CD4-positive, alpha-beta T cell (primary cell): ENCODE results near the gene SAMD10. TPM values are rescaled to one million over a fixed set of nuclear protein-coding genes. Genes with fewer than 3 reads are reported as not detected.

Source experiments
- ATAC-seq: fragments of 200-7000 bp; cut with Tn5 transposase; one replicate; pipeline ENCODE4 v1.10.0; 2022; ENCODE audit warnings: mild to moderate bottlenecking; ENCODE audit not compliant: poor library complexity
- CTCF ChIA-PET: fragments of 350-600 bp; sonication (Branson Sonifier 250); formaldehyde crosslinking; loops from one replicate; lab custom pipeline; 2021; ENCODE audit warnings: antibody characterized with exemption, inconsistent platforms; lab: Charles Lee
- POLR2A ChIA-PET: fragments of 350-600 bp; sonication (Branson Sonifier 250); formaldehyde crosslinking; loops from one replicate; lab custom pipeline; 2021; ENCODE audit warnings: antibody characterized with exemption, inconsistent platforms; lab: Charles Lee
- DNase-seq, 14 experiments: peaks; one replicate each; pipeline ENCODE4 v3.0.0-alpha.2; 2013 to 2020; ENCODE audit warnings: mixed read lengths in 2 of 14
- H3K27ac ChIP-seq, 2 donors: one replicate each; pipeline versions ENCODE4 v1.5.1 to v1.7.0; 2013; ENCODE audit warnings: low read length in 2 of 2, low read depth in 1 of 2, mild to moderate bottlenecking in 1 of 2
- H3K27me3 ChIP-seq, 2 experiments: 1 replicate in 1 of 2; 2 replicates in 1 of 2; pipeline versions ENCODE4 v1.6.1 to v1.7.0; 2013; ENCODE audit warnings: low read length in 2 of 2, control low read depth in 1 of 2, mild to moderate bottlenecking in 1 of 2, moderate library complexity in 1 of 2; ENCODE audit not compliant: insufficient read depth in 2 of 2, control insufficient read depth in 1 of 2
- H3K36me3 ChIP-seq: one replicate; pipeline ENCODE4 v1.6.1; 2013; ENCODE audit warnings: low read length, control low read depth; ENCODE audit not compliant: insufficient read depth
- H3K4me1 ChIP-seq: one replicate; pipeline ENCODE4 v1.6.1; 2013; ENCODE audit warnings: low read length, control low read depth; ENCODE audit not compliant: insufficient read depth
- H3K4me3 ChIP-seq: one replicate; pipeline ENCODE4 v1.5.1; 2013; ENCODE audit warnings: mild to moderate bottlenecking, low read length, moderate library complexity
- H3K9me3 ChIP-seq, 2 experiments: 1 replicate in 1 of 2; 2 replicates in 1 of 2; pipeline versions ENCODE4 v1.6.1 to v1.7.0; 2013; ENCODE audit warnings: low read length in 2 of 2, mild to moderate bottlenecking in 2 of 2, control low read depth in 1 of 2, moderate library complexity in 1 of 2; ENCODE audit not compliant: control insufficient read depth in 1 of 2, insufficient read depth in 1 of 2
- H3K27ac Mint-ChIP-seq: one replicate; pipeline ENCODE4 v1.8.0; 2020; ENCODE audit warnings: mixed read lengths
- H3K27me3 Mint-ChIP-seq: one replicate; pipeline ENCODE4 v1.8.0; 2021; ENCODE audit warnings: mixed read lengths
- H3K36me3 Mint-ChIP-seq: one replicate; pipeline ENCODE4 v1.8.0; 2021; ENCODE audit warnings: low read depth, mixed read lengths
- H3K4me1 Mint-ChIP-seq: one replicate; pipeline ENCODE4 v1.8.0; 2021; ENCODE audit warnings: low read depth, mixed read lengths
- H3K4me3 Mint-ChIP-seq: one replicate; pipeline ENCODE4 v1.8.0; 2020; ENCODE audit warnings: mild to moderate bottlenecking, mixed read lengths
- H3K9me3 Mint-ChIP-seq: one replicate; pipeline ENCODE4 v1.8.0; 2020; ENCODE audit warnings: mixed read lengths
- intact Hi-C, 2 experiments: fragments of 100-400 bp; cut with DNase I in 1 of 2; cut with micrococcal nuclease in 1 of 2; formaldehyde crosslinking; loops; one replicate each; pipeline versions ENCODE4 v1.15.1 to v1.9.0; 2023 to 2025; cut with DNase I, micrococcal nuclease
- total RNA-seq, 174 experiments: library from RNA in 2 of 174; stranded (reverse) in 2 of 174; gene quantifications; one replicate each; pipeline ENCODE4 v1.2.3 and lab custom pipeline; 2021 to 2026
- TF ChIP-seq, protein P1 (sequence below): fragments of 200-600 bp; IDR thresholded peaks from one replicate; pipeline ENCODE4 v1.8.0; 2022; ENCODE audit warnings: antibody characterized with exemption, mild to moderate bottlenecking

SAMD10 gene
- total RNA-seq, 2 experiments from 2014 or later, result 12.0 to 12.1 TPM

DNA sequence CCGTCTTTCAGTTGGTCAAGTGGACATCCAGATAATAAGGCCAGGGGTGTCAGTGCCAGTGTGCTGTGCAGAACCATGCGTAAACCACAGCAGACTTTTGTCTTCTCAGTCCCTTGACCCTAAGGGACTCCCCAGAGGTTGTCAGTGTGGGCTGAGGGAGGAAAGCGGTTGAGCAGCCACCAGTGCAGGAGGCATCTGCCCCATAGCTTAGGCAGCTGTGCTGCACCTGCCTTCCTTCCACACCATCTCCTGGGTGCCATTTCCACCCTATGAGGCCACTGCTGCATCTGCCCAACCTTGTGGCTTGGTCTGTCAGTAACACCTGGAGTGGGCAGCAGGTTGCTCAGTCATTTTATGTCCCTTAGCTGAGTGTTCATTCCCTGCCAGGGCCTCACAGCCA, 27.5 kb upstream of the SAMD10 start:
- TF ChIP-seq, protein P1, sequence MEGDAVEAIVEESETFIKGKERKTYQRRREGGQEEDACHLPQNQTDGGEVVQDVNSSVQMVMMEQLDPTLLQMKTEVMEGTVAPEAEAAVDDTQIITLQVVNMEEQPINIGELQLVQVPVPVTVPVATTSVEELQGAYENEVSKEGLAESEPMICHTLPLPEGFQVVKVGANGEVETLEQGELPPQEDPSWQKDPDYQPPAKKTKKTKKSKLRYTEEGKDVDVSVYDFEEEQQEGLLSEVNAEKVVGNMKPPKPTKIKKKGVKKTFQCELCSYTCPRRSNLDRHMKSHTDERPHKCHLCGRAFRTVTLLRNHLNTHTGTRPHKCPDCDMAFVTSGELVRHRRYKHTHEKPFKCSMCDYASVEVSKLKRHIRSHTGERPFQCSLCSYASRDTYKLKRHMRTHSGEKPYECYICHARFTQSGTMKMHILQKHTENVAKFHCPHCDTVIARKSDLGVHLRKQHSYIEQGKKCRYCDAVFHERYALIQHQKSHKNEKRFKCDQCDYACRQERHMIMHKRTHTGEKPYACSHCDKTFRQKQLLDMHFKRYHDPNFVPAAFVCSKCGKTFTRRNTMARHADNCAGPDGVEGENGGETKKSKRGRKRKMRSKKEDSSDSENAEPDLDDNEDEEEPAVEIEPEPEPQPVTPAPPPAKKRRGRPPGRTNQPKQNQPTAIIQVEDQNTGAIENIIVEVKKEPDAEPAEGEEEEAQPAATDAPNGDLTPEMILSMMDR, result no peak
- H3K27ac ChIP-seq, result no peak overlapping the region
- no peak overlapping the region for H3K27ac Mint-ChIP-seq

DNA sequence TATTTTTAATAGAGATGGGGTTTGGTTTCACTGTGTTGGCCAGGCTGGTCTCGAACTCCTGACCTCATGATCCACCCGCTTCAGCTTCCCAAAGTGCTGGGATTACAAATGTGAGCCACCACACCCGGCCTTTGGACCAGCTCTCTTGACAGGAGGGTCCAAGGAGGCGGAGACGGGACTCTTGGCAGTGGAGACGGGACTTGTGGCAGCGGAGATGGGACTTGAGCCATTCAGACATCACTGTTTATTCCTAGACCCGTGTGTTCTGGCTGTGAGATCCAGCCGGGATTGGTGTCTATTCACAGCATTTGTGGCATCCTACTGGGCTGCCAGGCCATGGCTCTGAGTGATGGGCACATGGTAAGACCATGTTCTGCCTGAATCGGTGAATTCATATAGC, 27.0 kb upstream of the SAMD10 start:
- no peak overlapping the region for H3K4me3 ChIP-seq
- TF ChIP-seq, protein P1, result no peak
- no peak for ATAC-seq
- CTCF ChIA-PET, result no interaction called here
- no peak for DNase-seq
- H3K27me3 ChIP-seq, result no peaks in the 10 kb centered on the region
- H3K4me3 Mint-ChIP-seq, result no peak overlapping the region
- POLR2A ChIA-PET, result no interaction called here
- H3K27ac ChIP-seq, result no peak overlapping the region
- peaks cover 93% of the 10 kb centered on the region for H3K36me3 Mint-ChIP-seq
- peaks cover 18% of the 10 kb centered on the region for H3K4me1 ChIP-seq
- peaks cover 82% of the 10 kb centered on the region for H3K36me3 ChIP-seq
- peaks cover 23% of the 10 kb centered on the region for H3K4me1 Mint-ChIP-seq
- no peaks in the 10 kb centered on the region for H3K27me3 Mint-ChIP-seq
- no peak overlapping the region for H3K27ac Mint-ChIP-seq
- H3K9me3 Mint-ChIP-seq, result peaks cover 2% of the 10 kb centered on the region
- intact Hi-C loops, result loop anchor here in 1 of 2 experiments (2.0 kb wide), 1 partner anchor 20 kb away; no protein-coding TSS in a partner anchor
- H3K9me3 ChIP-seq, result peaks cover 36 to 40% of the 10 kb centered on the region in 2 experiments

More for the DNA sequence above, 27.5 kb upstream of the SAMD10 start:
- DNase-seq (no peak), ATAC-seq (no peak)
- Mint-ChIP-seq H3K9me3 (peaks cover 2% of the 10 kb centered on the region), H3K27me3 (no peaks in the 10 kb centered on the region), H3K36me3 (peaks cover 91% of the 10 kb centered on the region), H3K4me3 (no peak overlapping the region), H3K4me1 (peaks cover 20% of the 10 kb centered on the region)
- H3K36me3 ChIP-seq, result peaks cover 80% of the 10 kb centered on the region
- peaks cover 38 to 41% of the 10 kb centered on the region in 2 experiments for H3K9me3 ChIP-seq
- POLR2A ChIA-PET, result interaction anchor here (0.6 to 2.3 kb wide), 2 partner anchors 31 to 412 kb away, joined by 5 to 8 read pairs; no protein-coding TSS in a partner anchor
- no peak overlapping the region for H3K4me3 ChIP-seq
- H3K27me3 ChIP-seq, result no peaks in the 10 kb centered on the region
- H3K4me1 ChIP-seq, result peaks cover 19% of the 10 kb centered on the region
- intact Hi-C loops, result loop anchor here in 1 of 2 experiments (2.0 kb wide), 1 partner anchor 20 kb away; no protein-coding TSS in a partner anchor
- CTCF ChIA-PET, result no interaction called here

DNA sequence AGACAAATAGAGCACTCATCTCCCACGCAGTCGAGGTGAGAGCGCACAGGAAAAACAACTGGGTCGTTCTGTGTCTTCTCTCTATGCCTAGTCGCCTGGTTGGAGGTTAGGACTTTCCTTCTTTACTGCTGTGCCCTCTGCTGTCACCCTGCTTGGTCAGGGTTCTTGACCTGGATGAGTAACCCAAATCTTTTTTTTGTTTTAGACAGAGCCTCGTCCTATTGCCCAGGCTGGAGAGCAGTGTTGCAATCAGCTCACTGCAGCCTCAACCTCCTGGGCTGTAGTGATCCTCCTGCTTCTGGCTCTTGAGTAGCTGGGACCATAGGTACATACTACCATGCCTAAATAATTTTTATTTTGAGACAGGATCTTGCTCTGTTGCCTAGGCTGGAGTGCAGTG, 26.0 kb upstream of the SAMD10 start:
- Histone ChIP-seq H3K36me3 (peaks cover 81% of the 10 kb centered on the region), H3K9me3 (peaks cover 26 to 29% of the 10 kb centered on the region in 2 experiments), H3K27ac (no peak overlapping the region), H3K4me1 (peaks cover 7% of the 10 kb centered on the region), H3K4me3 (no peak overlapping the region), H3K27me3 (no peaks in the 10 kb centered on the region)
- peaks cover 90% of the 10 kb centered on the region for H3K36me3 Mint-ChIP-seq
- TF ChIP-seq, protein P1, result no peak
- H3K4me3 Mint-ChIP-seq, result no peak overlapping the region
- peaks cover 2% of the 10 kb centered on the region for H3K9me3 Mint-ChIP-seq
- no peaks in the 10 kb centered on the region for H3K27me3 Mint-ChIP-seq
- ATAC-seq, result no peak
- H3K27ac Mint-ChIP-seq, result no peak overlapping the region
- CTCF ChIA-PET, result no interaction called here
- POLR2A ChIA-PET, result no interaction called here
- DNase-seq, result no peak
- peaks cover 23% of the 10 kb centered on the region for H3K4me1 Mint-ChIP-seq
- intact Hi-C loops, result no loop called here
